HG03103 (cell line): ENCODE measurements around the gene FGR.

Experiments used
- ATAC-seq: cut with Tn5 transposase; IDR thresholded peaks from one replicate; pipeline ENCODE4 v1.9.1; 2021; ENCODE audit warnings: low read depth; ENCODE audit not compliant: unreplicated experiment

Gene FGR

DNA sequence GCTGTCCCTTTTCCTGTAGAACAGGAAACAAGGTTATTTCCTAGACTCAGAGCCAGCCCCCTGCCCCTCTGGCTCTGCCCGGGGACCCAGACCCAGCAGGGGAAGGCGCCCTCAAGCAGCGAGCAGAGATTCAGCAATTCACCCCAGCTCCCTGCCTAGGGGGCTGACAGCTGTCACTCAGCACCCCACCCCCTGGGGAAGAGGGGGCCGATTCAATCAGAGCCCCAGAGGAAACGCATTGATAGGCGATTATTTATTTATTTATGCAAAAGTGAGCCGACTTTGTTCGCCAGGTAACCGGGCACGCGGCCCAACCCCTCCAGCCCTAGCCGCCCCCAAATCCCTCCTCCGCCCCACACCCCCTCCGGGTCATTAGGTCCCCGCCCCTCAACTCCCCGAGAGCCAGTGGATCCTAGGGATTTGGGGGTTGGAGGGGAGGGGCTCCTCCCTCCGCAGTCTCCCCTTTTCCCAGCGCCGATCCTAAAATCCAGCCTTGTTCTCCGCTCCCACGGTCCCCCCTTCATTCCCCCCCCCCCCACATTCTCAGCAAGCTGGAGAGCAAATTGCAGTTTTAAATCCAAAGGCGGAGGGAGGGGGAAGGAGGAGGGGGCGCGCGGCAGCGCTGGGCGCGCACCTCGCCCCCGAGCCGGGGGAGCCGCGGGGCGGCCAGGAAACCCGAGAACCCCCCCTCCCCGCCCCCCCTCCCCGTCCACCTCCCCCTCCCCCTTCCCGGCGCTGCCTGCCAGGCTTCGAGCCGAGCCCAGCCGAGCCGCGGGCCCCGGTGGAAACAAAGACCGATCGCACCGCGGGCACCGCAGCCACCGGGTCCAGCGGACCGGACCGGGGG lies 32.3 kb downstream of the FGR start:
- no peak for ATAC-seq

DNA sequence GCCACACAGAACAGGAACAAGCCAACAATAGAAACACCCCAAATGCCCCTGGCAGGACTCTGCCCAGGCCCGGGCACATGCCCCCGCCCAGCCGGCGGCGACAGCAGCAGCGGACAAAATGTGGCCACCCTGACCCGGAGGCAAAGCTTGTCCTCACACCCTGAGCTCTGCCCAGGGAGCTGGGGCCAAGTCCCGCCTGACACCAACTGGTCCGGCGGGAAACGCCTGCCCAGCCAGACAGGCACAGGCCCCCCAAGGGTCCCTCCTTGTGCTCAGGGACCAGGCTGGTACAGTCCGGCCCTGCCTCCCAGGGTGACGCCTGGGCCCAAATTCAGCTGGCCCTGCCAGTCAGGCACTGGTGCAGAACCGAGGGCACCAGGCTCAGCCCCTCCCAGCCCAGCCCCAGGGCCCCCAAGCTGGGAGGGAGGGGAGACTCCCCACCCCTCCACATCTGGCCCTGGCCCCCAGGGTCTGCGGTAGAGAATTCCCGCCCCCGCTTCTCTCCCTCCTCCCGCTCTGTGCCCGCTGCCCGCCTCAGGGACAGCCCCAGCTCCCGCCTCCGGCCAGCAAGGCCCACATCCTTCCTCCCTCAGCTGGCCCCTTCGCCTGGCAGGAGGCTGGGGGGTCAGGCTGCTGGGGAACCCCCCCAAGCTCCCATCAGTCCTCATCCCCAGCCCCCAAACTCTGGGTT lies 33.1 kb downstream of the FGR start:
- no peak for ATAC-seq

DNA sequence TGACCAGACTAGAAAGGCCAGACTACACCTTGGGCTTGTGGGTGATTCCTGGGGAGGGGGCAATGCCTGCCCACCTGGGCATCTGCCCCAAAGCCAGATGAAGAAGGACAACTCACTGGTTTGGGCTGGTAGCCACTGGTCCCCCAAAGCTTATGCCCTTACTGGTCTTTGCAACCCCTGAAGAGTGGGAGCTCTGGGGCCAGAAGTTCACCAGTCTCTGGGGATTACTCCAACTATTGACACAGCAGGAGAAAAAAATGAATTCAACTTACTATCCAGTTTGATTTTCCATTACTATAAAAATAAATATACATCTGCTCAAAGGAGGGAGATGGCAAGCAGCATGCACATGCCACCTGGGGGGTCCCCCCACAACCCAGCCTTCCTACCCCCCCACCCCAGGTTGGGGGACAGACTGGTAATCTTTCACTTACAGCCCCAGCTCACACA lies 33.6 kb downstream of the FGR start:
- ATAC-seq = no peak

DNA sequence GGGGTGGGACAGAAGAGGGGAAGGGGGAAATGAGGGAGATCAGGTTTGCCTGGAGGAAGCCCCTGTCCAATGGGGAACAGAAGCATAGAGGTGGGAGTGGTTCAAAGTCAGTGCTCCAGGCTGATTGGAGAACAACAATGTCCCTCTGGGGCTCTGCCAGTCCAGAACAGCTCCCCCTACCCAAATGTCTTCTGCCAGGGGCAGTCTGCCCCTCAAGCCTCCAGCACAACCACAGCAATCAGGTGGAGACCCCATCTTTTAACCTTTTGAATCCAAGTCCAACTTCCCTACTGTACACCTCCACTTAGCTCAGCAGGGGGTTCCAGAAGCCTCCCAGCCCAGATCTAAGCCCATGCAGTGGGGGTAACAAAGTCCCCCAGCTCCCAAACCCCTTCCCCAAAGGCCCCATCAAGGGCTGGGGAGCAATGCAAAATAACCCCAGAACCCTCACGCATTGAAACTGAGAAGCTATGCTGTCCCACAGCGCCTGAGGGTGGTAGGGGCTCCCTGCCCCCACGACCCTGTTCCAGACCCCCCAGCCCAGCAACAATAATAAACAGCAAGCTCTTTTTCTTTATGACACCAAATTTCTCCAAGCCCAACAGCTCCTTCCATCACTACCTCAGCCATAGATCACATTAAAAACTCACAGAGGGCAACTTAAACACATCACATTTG lies 34.3 kb downstream of the FGR start:
- no peak for ATAC-seq

DNA sequence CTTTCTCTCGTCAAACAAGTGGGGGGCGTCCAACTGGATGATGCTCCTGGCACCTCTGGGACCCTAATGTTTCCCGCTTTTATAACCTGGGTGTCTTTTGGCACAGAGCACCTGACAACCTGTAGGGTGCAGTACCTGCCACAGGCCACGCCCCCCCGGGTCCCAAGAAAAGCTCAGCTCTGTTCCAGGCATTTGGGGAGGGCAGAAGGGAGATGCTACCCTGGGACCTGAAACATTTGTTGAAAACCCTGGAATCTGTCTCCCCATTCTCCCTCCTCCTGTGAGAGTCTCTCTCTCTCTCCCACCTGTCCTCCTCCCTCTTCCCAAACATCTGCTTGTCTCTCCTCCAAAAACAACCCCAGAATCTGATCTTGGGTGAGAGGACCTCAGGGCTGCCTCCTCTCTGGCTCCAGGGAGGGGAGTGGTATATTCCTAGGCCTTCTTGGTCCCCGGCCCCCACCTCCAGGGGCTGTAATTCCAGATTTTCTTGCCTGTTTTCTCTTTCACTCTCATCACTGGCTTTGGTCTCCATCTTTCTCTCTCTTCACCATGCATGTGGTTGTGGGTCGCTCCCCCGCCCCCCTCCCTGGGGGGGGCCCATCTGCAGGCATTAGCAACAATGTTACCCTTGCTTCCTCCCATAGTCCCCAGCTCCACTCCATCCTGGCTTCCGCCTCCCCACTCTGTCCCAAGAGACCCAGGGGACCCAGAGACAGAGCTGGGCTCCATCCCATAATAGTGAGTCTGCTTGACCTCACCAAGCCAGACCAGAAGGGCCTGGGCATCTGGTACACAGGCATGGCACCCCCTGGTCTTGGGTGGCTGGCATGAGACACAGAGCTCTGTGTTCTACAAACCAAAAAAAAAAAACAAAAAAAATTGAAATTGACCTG lies 35.1 kb downstream of the FGR start:
- no peak for ATAC-seq

DNA sequence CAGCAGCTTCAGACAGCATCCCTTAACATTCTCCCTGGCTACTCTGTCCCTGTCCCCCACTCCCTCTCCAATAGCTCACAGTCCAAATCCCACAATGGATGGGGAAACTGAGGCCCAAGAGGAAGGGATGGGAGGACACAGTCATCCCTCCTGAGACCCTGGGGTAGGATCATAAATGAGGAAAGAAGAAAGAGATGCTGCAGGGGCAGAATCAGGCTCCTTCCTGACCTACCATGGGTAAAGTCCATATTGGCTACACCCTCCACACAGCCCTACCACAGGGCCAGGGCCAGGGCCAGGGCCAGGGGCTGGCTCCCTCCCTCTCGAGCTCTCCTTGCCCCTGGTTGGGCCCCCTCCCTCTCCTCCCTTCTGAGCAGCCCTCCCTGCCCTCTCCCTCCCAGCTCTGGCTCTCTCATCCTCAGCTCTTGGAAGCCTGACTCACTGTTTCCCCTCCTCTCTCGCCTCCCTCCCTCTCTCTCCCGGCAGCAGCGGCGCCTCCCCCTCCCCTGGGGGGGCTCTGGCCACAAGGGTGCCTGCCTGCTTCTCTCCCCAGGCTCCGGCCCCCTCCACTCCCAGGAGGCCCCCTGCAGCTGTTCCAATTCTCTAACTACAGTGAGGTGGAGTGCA lies 36.0 kb downstream of the FGR start:
- no peak for ATAC-seq

DNA sequence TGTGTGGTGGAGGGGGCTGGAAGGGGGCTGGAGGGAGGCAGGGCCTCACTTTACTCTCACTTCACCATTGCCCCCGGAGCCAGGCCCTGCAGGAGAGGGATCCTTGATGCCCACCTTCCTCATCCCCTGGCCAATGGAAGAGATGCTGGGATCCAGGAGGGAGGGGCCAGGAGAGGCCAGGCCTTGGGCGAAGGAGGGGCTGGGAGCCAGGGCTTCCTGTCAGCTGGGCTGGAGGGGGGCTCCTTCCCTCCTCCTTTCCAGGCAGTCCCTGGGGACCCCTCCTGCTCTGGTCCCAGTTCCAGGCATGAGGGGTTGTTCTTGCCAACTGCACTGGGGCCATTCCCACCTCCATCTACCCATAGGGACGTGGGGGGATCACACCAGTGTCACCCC lies 36.7 kb downstream of the FGR start:
- no peak for ATAC-seq

DNA sequence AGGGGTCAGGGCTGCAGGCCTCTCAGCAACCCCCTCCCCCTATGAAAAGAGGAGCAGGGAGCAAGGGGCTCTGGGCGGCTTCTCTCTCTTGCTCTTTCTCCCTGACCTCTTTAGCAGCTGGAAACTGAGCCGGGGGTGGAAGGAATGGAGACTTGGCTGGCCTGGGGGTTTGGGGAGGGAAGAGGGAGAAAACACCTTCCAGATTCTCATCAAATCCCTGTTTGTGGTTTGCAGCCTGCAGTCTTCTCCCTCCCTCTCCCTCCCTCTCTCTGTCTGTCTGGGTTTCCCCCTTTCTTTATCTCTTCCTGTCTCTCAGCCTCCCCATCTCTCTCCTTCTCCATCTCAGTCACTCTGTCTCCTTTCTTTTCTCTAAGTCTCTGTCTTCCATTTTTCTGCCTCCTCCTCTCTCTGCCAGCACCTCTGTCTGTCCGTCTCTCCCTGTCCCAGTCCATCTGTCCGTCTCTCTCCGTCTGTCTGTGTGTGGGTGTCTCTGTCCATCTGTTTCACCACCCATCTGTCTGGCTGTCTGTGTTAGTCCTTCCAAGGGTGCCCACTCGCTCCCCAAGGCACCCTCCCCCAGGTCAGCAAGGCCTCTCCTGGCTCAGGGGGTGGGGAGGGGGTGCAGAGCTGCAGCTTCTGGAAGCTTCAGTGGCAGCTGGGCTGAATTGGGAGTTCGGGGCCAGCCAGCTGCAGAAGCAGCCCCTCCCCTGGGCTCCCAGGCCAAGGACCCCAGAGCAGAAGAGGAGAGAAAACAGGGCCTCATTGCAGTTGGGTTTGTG lies 37.3 kb downstream of the FGR start:
- no peak for ATAC-seq

DNA sequence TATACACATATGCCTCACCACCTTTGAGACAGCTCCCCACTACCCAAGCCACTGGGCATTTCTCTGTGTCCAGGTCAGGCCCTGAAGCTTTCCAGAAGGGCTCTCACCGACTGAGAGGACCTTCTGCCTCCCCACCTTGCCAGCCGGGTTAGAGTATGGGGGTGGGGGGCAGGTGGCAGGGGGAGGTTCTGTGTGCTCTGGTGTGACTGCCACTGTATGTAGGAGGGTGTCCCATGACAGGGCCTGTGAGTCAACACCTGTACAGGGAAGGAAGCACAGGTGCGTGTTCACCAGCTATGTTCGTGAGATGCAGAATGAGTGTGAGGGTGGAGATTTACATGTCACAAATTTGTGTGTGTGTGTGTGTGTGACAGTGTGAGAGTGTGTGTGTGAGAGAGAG lies 38.0 kb downstream of the FGR start:
- ATAC-seq = no peak

DNA sequence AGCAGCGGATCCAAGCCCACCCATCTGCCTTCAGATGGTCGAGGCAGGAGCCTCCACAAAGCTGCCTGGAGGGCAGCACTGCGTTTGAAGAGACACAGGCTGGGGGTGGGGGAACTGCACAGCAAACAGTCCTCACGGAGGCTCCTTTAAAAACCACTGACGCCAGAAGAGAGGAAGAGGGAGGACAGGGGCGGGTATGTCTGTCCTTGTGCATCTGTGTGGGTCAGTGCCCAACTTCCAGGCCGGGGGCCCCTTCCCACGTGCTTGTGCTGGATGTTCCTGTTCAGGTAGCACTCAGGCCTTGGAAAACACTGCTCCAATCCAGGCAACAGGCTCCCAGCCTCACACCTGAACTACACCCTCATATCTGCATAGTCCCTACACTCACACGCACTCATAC lies 38.7 kb downstream of the FGR start:
- ATAC-seq = no peak

DNA sequence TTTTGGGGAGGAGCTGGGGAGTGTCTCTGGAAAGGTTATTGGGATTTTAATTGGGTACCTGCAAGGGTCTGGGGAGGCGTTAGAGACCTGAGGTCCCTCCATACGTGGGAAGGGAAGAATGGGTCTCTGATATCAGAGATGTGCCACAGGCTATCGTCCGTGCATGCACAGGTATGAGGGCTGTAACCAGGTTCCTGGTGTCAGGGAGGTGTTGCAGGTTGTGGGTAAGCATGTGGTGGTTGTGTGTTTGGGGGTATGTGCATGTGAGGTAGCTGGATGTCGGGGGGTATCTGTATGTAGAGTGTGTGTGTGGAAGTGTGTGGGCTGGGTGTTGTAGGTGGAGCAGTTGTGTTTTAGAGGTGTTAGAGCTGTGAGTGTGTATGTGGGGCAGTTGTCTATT lies 39.4 kb downstream of the FGR start:
- ATAC-seq = no peak

DNA sequence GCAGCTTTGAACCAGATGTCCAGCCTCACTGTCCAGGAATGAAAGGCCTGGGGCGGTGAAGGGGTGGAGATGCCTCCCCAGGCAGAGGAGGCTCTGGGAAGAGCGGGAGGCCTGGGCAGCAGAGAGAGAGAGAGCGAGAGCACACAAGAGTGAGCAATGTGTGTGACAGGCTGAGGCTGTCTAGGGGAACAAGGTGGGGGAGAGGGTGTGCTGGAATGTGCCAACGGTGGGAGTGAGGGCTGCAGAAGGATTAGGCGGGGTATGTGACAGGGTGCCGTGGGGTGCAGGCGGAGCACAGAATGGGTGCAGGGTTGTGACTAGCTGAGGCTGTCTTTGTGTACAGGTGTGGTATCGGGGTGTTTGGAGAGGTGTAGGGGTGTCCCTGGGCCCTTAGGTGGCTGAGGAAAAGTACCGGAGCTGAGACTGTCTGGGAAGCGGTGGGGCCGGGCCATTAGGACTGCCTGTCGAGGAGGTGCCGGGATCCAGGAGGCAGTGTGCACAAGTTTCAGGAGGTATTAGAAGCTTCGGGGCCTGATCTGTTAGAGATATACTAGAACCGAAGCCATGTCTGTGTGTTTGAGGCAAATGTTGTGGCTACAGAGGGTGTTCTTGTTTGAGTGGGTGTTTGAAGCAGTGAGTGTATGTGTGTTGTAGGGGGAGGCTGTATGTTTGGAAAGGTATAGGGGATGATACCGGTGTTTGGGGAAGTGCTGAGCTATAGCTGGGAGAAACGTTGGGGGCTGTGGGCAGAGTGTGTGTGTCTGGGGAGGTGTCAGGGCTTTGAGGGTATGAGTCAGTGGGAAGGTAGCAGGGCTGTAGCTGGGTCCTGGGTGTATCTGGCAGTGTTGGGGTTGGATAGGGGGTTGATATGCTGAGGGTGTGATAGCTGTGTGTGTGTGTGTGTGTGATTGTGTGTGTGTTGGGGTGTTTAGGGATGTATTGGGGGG lies 40.1 kb downstream of the FGR start:
- no peak for ATAC-seq

DNA sequence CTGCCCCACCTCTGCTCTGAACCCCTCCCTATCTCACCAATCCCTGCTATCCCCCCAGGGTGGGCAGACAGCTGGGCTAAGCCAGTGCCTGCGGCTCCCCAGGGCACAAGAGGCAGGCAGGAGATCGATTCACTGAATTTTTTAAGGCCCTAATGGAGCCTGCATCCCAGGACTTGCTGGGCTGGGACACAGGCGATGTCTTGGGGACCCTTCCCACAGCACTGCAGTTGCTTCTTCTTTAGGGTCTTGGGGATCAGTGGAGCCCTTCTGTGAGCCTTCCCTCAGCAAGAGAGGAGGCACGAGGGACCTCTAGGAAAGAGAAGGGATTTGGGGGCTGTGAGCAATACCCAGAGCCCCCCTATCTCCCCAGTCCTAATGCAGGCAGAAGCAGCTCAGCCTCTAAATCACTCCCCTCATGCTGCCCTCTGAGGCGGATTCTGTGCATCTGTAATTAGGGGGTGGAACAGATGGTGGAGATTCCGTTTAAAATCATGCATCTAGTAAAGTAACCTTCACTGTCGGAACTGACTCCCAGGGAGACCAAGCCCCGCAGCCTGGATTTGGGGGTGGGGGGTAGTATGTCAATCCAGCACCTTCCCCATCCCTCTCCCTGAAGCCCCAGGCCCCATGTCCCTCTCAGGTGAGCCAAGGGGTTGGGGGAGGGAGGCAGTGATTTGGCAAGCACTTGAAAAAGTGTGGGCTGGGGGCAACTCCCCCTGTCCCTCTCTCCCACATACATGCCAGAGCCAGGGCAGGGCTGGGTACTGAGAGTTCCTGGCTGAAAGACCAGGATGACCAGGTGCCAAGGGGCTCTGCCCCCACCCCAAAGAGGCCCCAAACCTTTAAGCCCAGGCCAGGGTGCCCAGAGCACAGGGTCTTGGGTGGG lies 41.1 kb downstream of the FGR start:
- no peak for ATAC-seq

DNA sequence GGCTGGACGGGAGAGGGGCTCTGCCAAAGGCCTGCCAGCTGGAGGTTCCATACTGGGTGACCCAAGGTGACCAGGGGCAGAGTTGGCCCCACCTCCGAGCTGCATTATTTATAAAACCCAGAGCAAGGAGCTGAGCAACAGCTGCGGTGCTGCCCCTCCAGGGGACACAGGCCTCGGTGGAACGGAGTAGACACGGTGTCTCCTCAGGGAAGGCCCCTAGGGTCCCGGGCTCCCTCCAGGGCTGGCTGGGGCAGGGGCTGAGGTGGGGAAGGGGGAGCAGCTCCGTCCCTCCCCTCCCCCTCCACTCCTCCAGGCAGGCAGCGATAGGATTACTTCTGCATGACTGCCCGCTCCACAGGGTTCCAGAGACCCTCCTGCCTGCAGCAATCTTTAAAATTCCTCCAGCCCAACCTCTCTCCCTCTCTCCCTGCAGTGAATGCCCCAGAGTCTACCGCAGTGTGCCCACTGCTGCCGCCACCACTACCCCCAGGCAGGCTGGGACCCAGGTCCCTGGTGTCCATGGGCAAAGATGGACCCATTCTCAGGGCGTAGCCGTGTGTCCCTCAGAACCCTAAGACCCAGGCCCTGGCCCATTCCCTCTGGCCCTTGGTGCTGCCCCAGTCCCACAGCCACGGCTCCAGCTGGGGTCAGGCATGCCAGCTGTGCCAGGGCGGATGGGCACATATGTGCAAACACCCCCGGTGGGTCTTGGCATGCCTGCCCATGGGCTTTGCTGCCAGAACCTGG lies 41.9 kb downstream of the FGR start:
- no peak for ATAC-seq

DNA sequence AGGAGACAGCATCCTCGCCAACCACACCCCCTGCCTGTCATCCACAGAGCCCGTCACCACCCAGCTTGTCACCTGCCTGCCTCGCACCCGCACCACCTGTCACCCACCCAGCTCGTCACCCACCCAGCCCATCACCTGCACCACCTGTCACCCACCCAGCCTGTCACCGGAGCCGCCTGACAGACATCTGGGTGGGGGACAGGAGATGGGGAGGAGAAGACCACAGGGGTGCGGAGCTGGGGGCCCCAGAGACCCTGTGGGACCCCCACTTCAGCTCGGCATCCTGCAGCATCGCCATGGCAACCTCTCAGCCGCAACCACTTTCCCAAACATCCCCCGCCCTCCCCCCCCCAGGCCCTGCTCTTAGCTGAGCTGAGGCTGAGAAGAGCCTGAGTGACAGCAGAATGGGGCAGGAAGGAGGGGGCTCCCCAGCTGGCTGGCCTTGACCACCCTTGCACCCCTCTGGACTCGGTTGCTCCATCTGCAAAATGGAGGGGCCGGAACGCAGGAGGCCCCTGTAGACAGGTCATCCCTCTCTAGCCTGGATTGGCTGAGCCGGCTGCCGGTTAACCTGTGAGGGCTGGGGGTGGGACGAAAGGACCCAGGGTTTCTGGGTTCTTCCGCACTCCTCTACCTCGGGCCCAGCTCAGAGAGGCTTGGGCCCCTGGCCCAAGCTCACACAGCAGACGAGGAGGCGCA lies 42.6 kb downstream of the FGR start:
- no peak for ATAC-seq

DNA sequence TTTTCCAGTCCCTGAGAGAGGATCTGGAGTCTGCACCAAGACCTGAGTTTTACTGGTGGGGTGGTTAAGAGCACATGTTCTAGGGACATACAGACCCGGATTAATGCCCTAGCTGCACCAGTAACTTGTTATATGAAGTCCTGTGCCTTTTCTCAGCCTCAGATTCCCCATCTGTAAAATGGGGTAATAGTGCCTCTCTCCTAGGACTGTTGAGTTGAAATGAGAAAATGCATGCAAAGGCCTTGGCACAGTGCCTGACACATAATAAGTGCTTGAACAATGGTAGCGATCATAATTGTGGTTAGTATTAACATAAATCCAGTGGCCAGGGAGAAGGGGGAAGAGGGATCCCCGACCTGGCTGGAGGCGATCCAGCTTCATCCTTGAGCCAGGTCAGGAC lies 43.4 kb downstream of the FGR start:
- ATAC-seq = no peak
